ENCODE data around the gene NUMBL.

GRCh38 chr19:40689339-40690049 lies 957 bp downstream of the NUMBL start:
- no peak for TF ChIP-seq CTCF (IDR thresholded peaks at IDR 0.05)
- no peak for TF ChIP-seq ZFX (IDR thresholded peaks at IDR 0.05; ENCODE audit: borderline replicate concordance)
